GM18517 (cell line): ENCODE measurements around the gene SLC10A4.
"Not testable (repeated sequence)": the region's sequence is repeated elsewhere in the genome, so short reads cannot be mapped to it uniquely, and the experiment has no call there.

ENCODE experiments used
- ATAC-seq: cut with Tn5 transposase; IDR thresholded peaks from one replicate; pipeline ENCODE4 v1.9.1; 2021; ENCODE audit warnings: mild to moderate bottlenecking, moderate library complexity; ENCODE audit not compliant: unreplicated experiment

Gene SLC10A4

GRCh38 chr4:48483006-48483776 is at the start of gene SLC10A4:
Gene SLC10A4 (plus strand): TSS chr4:48483343. CDS start chr4:48483562, 219 bp downstream.
- no peak for ATAC-seq

DNA sequence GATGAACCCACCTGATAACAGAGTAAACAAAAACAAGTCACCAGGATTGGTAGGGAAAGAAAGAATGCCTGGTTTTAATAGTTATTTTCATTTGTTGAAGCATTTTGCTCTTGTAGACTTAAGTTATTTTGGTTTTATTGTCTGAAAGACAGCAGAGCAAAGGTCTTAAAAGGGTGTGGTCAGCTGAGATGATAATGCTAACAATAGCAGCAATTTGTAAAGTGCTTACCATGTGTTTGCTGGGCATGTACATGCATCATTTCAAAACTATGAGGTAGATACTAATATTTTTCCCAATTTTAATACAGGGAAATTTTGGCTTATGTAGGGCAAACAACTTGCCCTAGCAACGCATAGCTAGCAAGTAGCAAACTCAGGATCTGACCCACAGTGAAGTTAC is 46.8 kb upstream of the SLC10A4 start:
- ATAC-seq, result no peak

DNA sequence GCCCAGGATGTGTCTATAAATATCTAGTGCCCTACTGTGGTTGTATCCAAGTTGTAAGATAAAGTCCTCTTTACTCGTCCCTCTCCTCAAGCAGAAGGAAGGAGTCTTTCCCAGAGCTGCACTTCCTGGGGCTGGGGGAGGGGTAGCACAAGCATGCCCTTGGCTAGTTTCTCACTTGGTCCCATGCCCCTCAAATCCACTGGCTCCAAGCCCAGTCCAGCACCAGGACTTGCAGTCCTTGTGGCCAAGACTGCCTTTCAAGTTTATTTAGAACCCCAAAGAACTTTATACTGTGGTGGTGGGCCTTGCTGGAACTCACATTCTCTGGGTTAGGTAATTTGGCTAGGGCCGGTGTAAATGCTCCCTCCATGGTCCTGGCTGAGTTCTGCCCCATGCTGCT is 43.2 kb upstream of the SLC10A4 start:
- ATAC-seq, result no peak

DNA sequence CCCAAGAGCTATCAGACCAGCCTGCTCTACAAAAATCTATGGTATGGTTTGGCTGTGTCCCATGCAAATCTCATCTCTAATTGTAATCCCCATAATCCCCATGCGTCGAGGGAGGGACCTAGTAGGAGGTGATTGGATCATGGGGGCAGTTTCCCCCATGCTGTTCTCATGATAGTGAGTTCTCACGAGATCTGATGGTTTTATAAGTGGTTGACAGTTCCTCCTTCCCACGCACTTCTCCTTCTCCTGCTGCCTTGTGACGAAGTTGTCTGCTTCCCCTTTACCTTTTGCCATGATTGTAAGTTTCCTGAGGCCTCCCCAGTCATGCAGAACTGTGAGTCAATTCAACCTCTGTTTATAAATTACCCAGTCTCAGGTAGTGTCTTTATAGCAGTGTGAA is 42.2 kb upstream of the SLC10A4 start:
- not testable (repeated sequence) for ATAC-seq

DNA sequence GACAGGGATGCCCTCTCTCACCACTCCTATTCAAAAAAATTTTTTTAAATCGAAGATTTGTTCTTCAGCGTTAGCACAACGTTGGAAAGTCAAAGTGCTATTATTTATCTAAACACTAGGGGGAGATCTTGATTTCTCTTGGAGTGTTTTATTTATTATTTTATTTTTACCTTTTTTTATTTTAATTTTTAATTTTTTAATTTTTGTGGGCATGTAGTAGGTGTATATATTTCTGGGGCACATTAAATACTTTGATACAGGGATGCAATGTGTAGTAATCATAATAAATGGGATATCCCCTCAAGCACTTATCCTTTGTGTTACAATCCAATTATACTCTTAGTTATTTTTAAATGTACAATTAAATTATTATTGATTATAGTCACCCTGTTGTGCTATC is 37.4 kb upstream of the SLC10A4 start:
- ATAC-seq, result no peak

- no peak for ATAC-seq
These were observed 36.5 kb upstream of the SLC10A4 start for GRCh38 chr4:48446642-48447041.

DNA sequence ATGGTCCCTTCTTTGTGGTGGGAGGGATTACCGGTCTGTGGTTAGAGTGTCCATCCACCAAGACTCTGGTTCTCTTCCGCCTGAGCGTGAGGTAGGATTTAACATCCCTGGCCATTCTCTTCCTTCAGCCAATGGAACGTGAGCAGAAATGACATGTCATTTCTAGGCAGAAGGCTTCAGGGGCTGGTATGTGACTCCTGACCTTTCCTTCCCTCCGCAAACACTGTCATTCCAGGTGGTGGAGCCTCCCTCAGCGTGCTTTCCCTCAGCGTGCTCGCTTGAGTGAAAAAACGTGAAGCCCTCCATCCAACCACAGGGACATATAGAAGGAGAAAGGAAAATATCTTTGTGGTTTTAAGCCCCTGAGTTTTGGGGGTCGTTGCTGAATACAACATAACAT is 34.0 kb upstream of the SLC10A4 start:
- ATAC-seq, result no peak

DNA sequence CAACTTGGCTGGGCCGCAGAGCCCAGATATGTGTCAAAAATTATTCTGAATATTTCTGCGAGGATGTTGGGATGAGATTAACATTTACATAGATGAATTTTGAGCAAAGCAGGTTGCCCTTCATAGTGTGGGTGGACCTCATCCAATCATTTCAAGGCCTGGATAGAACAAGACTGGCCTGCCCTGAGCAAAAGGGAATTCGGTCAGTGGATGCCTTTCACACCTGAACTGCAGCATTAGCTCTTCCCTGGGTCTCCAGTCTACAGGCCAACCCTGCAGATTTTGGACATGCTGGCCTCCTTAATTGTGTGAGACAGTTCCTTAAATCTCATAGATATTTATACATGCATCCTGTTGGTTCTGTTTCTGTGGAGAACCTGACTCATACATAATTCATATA is 32.4 kb upstream of the SLC10A4 start:
- ATAC-seq, result no peak

DNA sequence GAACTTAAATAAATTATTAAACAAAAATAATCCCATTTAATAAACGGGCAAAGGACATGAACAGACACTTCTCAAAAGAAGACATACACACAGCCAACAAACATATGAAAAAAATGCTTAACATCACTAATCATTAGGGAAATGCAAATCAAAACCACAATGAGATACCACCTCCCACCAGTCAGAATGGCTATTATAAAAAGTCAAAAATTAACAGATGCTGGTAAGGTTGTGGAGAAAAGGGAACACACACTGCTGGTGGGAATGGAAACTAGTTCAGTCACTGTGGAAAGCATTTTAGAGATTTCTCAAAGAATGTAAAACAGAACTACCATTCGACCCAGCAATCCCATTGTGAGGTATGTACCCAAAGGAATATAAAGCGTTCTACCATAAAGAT is 31.5 kb upstream of the SLC10A4 start:
- not testable (repeated sequence) for ATAC-seq

DNA sequence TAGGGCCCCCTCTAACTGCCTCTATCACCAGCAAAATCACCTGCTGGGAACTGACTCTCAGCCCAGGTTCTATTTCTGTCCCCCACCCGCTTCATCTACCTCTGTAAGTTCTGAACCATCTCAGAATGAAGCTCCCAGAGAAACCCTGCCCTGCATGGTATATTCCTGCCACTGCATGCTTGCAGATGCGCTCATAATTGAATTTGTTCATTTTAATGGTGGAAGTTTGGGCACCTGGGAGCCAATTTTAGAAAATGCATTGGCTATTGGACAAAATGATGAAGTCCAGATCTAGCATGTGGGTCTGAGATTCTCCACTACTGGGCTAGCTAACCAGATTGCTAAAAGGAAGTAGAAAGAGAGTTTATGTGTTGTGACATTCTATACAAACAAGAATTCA is 28.6 kb upstream of the SLC10A4 start:
- no peak for ATAC-seq

DNA sequence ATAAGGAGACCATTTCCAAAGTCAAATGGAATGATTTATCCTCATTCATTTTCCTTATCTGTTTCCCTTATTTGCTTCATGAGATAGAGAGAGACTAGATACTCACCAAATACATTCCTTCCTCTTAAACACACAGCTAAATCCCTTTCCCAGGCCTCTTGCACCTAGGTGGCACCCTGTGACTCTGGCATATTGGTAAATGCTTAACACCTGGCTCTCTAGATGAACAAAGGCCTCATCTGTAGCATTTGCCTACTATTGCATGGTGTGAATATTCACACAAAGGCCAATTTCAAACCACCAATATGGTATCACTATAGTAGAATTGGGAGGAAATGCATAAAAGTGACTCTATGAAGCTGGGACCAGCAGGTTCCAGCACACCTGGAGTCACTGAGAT is 22.1 kb upstream of the SLC10A4 start:
- ATAC-seq, result no peak

DNA sequence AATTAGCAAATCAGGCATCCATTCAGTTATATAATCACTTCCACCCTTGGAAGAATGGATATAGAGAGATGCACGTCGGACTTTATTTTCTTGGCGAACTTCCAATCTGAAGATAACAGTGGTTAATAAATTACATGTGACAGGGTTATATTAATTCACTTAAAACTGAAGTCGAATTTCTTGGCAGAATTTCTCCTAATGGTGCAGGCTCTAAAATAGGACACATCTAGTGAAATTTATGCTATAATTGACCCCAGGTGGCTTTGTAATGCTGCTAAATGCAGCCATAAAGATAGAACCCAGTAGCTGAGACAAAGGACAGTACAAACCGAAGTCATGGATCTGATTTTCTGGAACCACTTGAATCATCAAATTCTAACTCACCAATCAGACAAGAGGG is 20.8 kb upstream of the SLC10A4 start:
- no peak for ATAC-seq

GRCh38 chr4:48467442-48467841 is 15.7 kb upstream of the SLC10A4 start:
- no peak for ATAC-seq

GRCh38 chr4:48467891-48468290 is 15.3 kb upstream of the SLC10A4 start:
- no peak for ATAC-seq

- ATAC-seq, result no peak
These were observed 13.0 kb upstream of the SLC10A4 start for GRCh38 chr4:48470137-48470536.

GRCh38 chr4:48470570-48470969 is 12.6 kb upstream of the SLC10A4 start:
- ATAC-seq, result no peak

GRCh38 chr4:48472794-48473193 is 10.3 kb upstream of the SLC10A4 start:
- no peak for ATAC-seq

DNA sequence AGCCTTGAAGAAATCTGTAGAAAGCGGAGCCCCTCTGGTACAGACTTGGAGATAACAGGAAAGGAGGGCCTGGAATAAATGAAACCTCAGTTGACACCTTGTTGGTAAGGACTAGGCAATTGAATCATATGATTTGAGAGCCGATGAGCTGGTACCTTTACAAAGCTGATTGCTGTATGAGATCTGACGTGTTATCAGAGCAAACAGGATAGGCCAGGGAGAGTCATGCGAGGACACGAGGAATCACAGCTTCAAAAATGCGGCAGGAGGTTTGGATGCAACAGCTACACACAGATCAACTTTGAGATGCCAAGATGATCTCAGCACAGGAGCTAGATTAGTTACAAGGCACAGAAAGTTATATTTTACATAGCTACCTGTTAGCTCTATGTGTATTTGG is 7.4 kb upstream of the SLC10A4 start:
- ATAC-seq, result no peak

DNA sequence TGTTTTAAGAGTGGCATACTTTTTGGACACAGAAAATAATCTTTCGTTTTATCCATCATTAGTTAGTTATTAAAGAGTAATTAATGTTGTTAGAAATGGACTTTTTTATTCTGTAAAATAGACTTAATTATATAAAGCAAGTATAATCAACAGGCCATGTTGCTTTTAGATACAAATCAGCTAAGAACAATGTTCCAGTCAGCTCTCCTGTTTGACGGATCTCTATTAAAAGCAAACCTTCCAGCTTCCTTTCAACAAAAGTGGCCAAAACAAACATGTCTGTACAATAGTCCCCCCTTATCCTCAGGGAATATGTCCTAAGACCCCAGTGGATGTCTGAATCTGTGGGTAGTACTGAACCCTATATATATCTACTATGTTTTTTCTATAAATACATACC is 4.9 kb upstream of the SLC10A4 start:
- no peak for ATAC-seq

DNA sequence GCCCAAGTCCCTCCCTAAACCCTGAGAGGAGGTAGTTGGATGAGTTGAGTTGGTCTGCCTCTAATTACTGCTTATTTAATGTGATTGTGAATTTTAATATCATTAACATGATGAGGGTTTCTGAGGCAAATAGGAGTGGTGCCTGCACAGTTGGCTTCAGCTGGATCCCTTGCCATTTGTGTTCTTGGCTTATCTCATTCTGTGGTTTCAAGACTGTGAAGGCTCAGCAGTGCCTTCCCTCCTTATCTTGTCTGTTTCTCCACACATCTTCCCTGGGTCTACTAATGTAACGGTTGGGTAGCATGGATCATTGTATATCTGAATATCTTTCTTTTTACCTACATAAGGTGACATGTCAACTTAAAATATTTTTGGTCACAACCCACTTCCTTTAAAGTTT is 1.6 kb upstream of the SLC10A4 start:
- no peak for ATAC-seq

GRCh38 chr4:48483777-48484493 is 792 bp downstream of the SLC10A4 start:
- no peak for ATAC-seq

DNA sequence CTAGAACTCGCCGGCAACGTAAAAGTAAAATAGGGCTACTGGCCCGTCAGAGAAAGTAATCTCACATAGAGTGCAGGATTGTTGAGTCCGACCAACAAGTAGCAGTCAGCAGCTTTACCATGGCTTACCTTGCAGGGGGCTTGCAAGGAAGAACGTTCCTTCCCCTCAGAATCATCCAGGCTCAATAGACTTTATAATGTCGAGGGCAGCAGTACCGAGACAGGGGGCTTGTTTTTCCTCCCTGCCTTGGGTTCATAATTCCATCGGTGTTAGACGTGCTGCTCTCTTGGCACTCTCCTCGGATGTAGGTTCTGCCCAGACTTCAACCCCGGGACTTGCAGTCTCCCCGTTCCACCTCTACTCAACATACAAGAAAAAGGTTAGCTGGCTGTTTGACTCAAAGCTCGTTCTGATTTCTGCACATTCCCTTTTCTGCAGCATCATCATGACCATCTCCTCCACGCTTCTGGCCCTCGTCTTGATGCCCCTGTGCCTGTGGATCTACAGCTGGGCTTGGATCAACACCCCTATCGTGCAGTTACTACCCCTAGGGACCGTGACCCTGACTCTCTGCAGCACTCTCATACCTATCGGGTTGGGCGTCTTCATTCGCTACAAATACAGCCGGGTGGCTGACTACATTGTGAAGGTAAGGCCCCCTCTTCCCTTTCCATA is 1.5 kb downstream of the SLC10A4 start:
- no peak for ATAC-seq
